H9 (cell line): Measurements from ENCODE around the gene RNF208. TPM values are rescaled to one million over a fixed set of nuclear protein-coding genes. Genes with fewer than 3 reads are reported as not detected.

Experiments
- DNase-seq: peaks from one replicate; pipeline ENCODE4 v3.0.0-alpha.2; 2017
- H2AFZ ChIP-seq: one replicate; pipeline ENCODE4 v1.6.1; 2013; ENCODE audit warnings: mild to moderate bottlenecking, low read length, control low read depth, moderate library complexity
- H2AK5ac ChIP-seq: 2 replicates; pipeline ENCODE4 v1.6.1; 2013; ENCODE audit warnings: low read length, control low read depth, mixed read lengths; ENCODE audit not compliant: insufficient read length
- H2BK120ac ChIP-seq: one replicate; pipeline ENCODE4 v1.6.1; 2013; ENCODE audit warnings: low read depth, mild to moderate bottlenecking, low read length, control low read depth, inconsistent platforms; ENCODE audit not compliant: poor library complexity, severe bottlenecking
- H2BK12ac ChIP-seq: 2 replicates; pipeline ENCODE4 v1.6.1; 2013; ENCODE audit warnings: low read length, control low read depth, mixed read lengths, low read depth; ENCODE audit not compliant: insufficient read length
- H2BK15ac ChIP-seq: 2 replicates; pipeline ENCODE4 v1.6.1; 2013; ENCODE audit warnings: low read depth, low read length, control low read depth
- H2BK20ac ChIP-seq: one replicate; pipeline ENCODE4 v1.6.1; 2013; ENCODE audit warnings: low read depth, mild to moderate bottlenecking, low read length, control low read depth, inconsistent platforms; ENCODE audit not compliant: poor library complexity, severe bottlenecking
- H2BK5ac ChIP-seq: 2 replicates; pipeline ENCODE4 v1.6.1; 2013; ENCODE audit warnings: low read length, control low read depth, mixed read lengths; ENCODE audit not compliant: insufficient read length
- H3K14ac ChIP-seq: 2 replicates; pipeline ENCODE4 v1.6.1; 2013; ENCODE audit warnings: low read length, control low read depth; ENCODE audit not compliant: insufficient read depth
- H3K18ac ChIP-seq: 2 replicates; pipeline ENCODE4 v1.6.1; 2013; ENCODE audit warnings: low read depth, mild to moderate bottlenecking, mixed read lengths, low read length, control low read depth; ENCODE audit not compliant: insufficient read length
- H3K23ac ChIP-seq: 2 replicates; pipeline ENCODE4 v1.6.1; 2013; ENCODE audit warnings: low read length, control low read depth, mixed read lengths, low read depth; ENCODE audit not compliant: insufficient read length
- H3K23me2 ChIP-seq: 2 replicates; pipeline ENCODE4 v1.6.1; 2013; ENCODE audit warnings: low read depth, mild to moderate bottlenecking, mixed read lengths, low read length, control low read depth; ENCODE audit not compliant: insufficient read length, poor library complexity, severe bottlenecking
- H3K27ac ChIP-seq: 2 replicates; pipeline ENCODE4 v1.5.1; 2013; ENCODE audit warnings: low read length, control low read depth, mixed read lengths, low read depth; ENCODE audit not compliant: insufficient read length
- H3K27me3 ChIP-seq: 2 replicates; pipeline ENCODE4 v1.6.1; 2013; ENCODE audit warnings: low read length, control low read depth, inconsistent platforms; ENCODE audit not compliant: insufficient read depth
- H3K4ac ChIP-seq: 2 replicates; pipeline ENCODE4 v1.6.1; 2013; ENCODE audit warnings: low read depth, mild to moderate bottlenecking, control low read depth, inconsistent platforms, low read length, moderate library complexity
- H3K4me1 ChIP-seq: 2 replicates; pipeline ENCODE4 v1.6.1; 2013; ENCODE audit warnings: low read length, control low read depth, inconsistent platforms; ENCODE audit not compliant: insufficient read depth
- H3K4me2 ChIP-seq: 2 replicates; pipeline ENCODE4 v1.6.1; 2013; ENCODE audit warnings: low read length, control low read depth, mixed read lengths; ENCODE audit not compliant: insufficient read length, insufficient read depth
- H3K56ac ChIP-seq: 2 replicates; pipeline ENCODE4 v1.6.1; 2013; ENCODE audit warnings: low read depth, mild to moderate bottlenecking, mixed read lengths, low read length, control low read depth; ENCODE audit not compliant: insufficient read length
- H3K79me1 ChIP-seq: 2 replicates; pipeline ENCODE4 v1.6.1; 2013; ENCODE audit warnings: low read depth, mild to moderate bottlenecking, moderate library complexity, low read length, control low read depth, inconsistent platforms; ENCODE audit not compliant: insufficient read depth, poor library complexity, severe bottlenecking
- H3K79me2 ChIP-seq: 2 replicates; pipeline ENCODE4 v1.6.1; 2013; ENCODE audit warnings: low read length, control low read depth, inconsistent platforms; ENCODE audit not compliant: insufficient read depth
- H3K9ac ChIP-seq: 2 replicates; pipeline ENCODE4 v1.6.1; 2013; ENCODE audit warnings: low read length, control low read depth, mixed read lengths; ENCODE audit not compliant: insufficient read length; ENCODE audit errors: extremely low read depth
- H3K9me3 ChIP-seq: one replicate; pipeline ENCODE4 v1.6.1; 2013; ENCODE audit warnings: low read depth, low read length, inconsistent platforms; ENCODE audit not compliant: control insufficient read depth
- H3T11ph ChIP-seq: one replicate; pipeline ENCODE4 v1.6.1; 2013; ENCODE audit warnings: mild to moderate bottlenecking, low read length, control low read depth, inconsistent platforms
- H4K20me1 ChIP-seq: one replicate; pipeline ENCODE4 v1.6.1; 2013; ENCODE audit not compliant: control insufficient read depth, insufficient read length, insufficient read depth
- H4K5ac ChIP-seq: 2 replicates; pipeline ENCODE4 v1.6.1; 2013; ENCODE audit warnings: low read depth, mild to moderate bottlenecking, mixed read lengths, low read length, control low read depth; ENCODE audit not compliant: insufficient read length
- H4K8ac ChIP-seq: replicated peaks from 2 replicates; pipeline ENCODE4 v1.6.1; 2013; ENCODE audit warnings: low read length, control low read depth, mixed read lengths, low read depth; ENCODE audit not compliant: insufficient read length
- H4K91ac ChIP-seq: 2 replicates; pipeline ENCODE4 v1.6.1; 2013; ENCODE audit warnings: low read depth, mild to moderate bottlenecking, moderate library complexity, mixed read lengths, low read length, control low read depth; ENCODE audit not compliant: insufficient read length
- H3K27ac Mint-ChIP-seq, 3 experiments: 2 replicates in 2 of 3; 3 replicates in 1 of 3; pipeline ENCODE4 v1.8.0; 2020 to 2021; ENCODE audit warnings: mixed read lengths in 3 of 3, mild to moderate bottlenecking in 1 of 3, moderate library complexity in 1 of 3
- H3K27me3 Mint-ChIP-seq: 2 replicates; pipeline ENCODE4 v1.8.0; 2021; ENCODE audit warnings: low read depth, mild to moderate bottlenecking, moderate library complexity, mixed read lengths
- H3K36me3 Mint-ChIP-seq, 3 experiments: 2 replicates in 2 of 3; 3 replicates in 1 of 3; pipeline ENCODE4 v1.8.0; 2020 to 2021; ENCODE audit warnings: low read depth in 3 of 3, mixed read lengths in 3 of 3; ENCODE audit not compliant: insufficient read depth in 1 of 3
- H3K4me1 Mint-ChIP-seq, 2 experiments: 2 replicates each; pipeline ENCODE4 v1.8.0; 2020; ENCODE audit warnings: mixed read lengths in 2 of 2
- H3K4me3 Mint-ChIP-seq, 2 experiments: 2 replicates in 1 of 2; 3 replicates in 1 of 2; pipeline ENCODE4 v1.8.0; 2020 to 2021; ENCODE audit warnings: mild to moderate bottlenecking in 2 of 2, mixed read lengths in 2 of 2, moderate library complexity in 1 of 2
- H3K9me3 Mint-ChIP-seq, 2 experiments: 2 replicates in 1 of 2; 3 replicates in 1 of 2; pipeline ENCODE4 v1.8.0; 2020; ENCODE audit warnings: mild to moderate bottlenecking in 2 of 2, mixed read lengths in 2 of 2, moderate library complexity in 1 of 2
- CTCF ChIP-seq: fragments of 200-600 bp; sonication (generic); conservative IDR thresholded peaks from 3 replicates; pipeline ENCODE4 v1.8.0; 2021; ENCODE audit warnings: antibody characterized with exemption, mild to moderate bottlenecking
- WGBS: extraction: QIAGEN DNeasy Blood & Tissue Kit; methylation state at CpG from one replicate; pipeline ENCODE4 v1.1.7; 2013; ENCODE audit warnings: missing lambda C conversion rate, low lambda C conversion rate, mixed read lengths; ENCODE audit not compliant: insufficient read length; ENCODE audit errors: extremely low coverage; 5-methylcytosine and 5-hydroxymethylcytosine counted together
- total RNA-seq: library from RNA; stranded (reverse); gene quantifications from 2 replicates; pipeline ENCODE4 v1.2.1, GENCODE V29; 2021

The RNF208 gene
- total RNA-seq, 1 experiment from 2014 or later = 7.7 TPM

DNA sequence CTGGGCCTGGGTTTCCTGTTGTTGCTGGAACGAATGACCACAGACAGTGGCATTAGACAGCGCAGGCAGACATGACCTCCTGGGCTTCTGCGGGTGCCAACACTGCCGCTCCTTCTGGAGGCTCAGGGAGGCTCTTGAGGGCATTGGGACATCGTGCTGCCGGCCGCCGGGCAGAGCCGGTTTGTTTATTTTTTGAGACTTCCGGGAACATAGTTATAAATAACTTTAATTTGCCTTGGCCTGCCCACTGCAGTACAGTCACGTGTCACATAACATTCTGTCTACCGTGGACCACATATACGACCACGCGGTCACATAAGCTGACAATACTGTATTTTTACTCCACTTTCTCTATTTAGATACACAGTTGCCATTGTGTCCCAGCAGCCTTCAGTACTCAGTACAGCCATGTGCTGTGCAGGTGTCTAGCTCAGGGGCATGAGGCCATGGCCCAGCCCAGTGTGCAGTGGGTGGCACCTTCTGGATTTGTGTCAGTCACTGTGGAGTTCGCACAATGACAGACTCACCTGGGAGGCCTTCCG lies 47.3 kb upstream of the RNF208 start:
- no peak overlapping the region for H2AK5ac ChIP-seq
- H3K4me2 ChIP-seq = no peak overlapping the region
- H3K79me1 ChIP-seq = no peaks in the 10 kb centered on the region
- H3K56ac ChIP-seq = no peak overlapping the region
- no peaks in the 10 kb centered on the region; the same call in 1 of the 2 replicates for H3K27me3 Mint-ChIP-seq
- no peak overlapping the region for H3K9ac ChIP-seq
- H4K20me1 ChIP-seq = no peaks in the 10 kb centered on the region
- H2BK120ac ChIP-seq = no peak overlapping the region
- H3K36me3 Mint-ChIP-seq = peaks cover 11 to 53% (median 39%) of the 10 kb centered on the region in 3 experiments; a peak in 6 of 7 replicates
- H2BK20ac ChIP-seq = no peak overlapping the region
- no peak overlapping the region for H3K18ac ChIP-seq
- no peak for DNase-seq
- no peak overlapping the region for H2AFZ ChIP-seq
- no peak overlapping the region for H3K14ac ChIP-seq
- H4K5ac ChIP-seq = no peak overlapping the region
- H4K91ac ChIP-seq = no peak overlapping the region
- H3K4me3 Mint-ChIP-seq = no peak overlapping the region
- no peak overlapping the region for H3T11ph ChIP-seq
- H3K4me1 ChIP-seq = no peaks in the 10 kb centered on the region
- WGBS = no CpG with 5 or more reads among the region's 17 CpGs
- no peaks in the 10 kb centered on the region for H3K23me2 ChIP-seq
- H3K27ac ChIP-seq = no peak overlapping the region
- no peaks in the 10 kb centered on the region for H3K79me2 ChIP-seq
- no peak overlapping the region for H3K27ac Mint-ChIP-seq
- no peak overlapping the region for H4K8ac ChIP-seq
- H3K9me3 Mint-ChIP-seq = no peaks in the 10 kb centered on the region; a peak in 1 of 5 replicates
- H3K4me1 Mint-ChIP-seq = peaks cover under 1 to 4% of the 10 kb centered on the region in 2 experiments; a peak in 3 of 4 replicates
- no peak overlapping the region for H2BK5ac ChIP-seq
- no peak overlapping the region for H3K4ac ChIP-seq
- H2BK12ac ChIP-seq = no peak overlapping the region
- no peak for TF ChIP-seq CTCF
- no peak overlapping the region for H3K23ac ChIP-seq
- no peaks in the 10 kb centered on the region for H3K27me3 ChIP-seq
- no peaks in the 10 kb centered on the region for H3K9me3 ChIP-seq
- H2BK15ac ChIP-seq = no peak overlapping the region
